ENCODE results near the gene SPPL2B.
"Not testable (repeated sequence)": the region's sequence is repeated elsewhere in the genome, so short reads cannot be mapped to it uniquely, and the experiment has no call there.

SPPL2B gene

DNA sequence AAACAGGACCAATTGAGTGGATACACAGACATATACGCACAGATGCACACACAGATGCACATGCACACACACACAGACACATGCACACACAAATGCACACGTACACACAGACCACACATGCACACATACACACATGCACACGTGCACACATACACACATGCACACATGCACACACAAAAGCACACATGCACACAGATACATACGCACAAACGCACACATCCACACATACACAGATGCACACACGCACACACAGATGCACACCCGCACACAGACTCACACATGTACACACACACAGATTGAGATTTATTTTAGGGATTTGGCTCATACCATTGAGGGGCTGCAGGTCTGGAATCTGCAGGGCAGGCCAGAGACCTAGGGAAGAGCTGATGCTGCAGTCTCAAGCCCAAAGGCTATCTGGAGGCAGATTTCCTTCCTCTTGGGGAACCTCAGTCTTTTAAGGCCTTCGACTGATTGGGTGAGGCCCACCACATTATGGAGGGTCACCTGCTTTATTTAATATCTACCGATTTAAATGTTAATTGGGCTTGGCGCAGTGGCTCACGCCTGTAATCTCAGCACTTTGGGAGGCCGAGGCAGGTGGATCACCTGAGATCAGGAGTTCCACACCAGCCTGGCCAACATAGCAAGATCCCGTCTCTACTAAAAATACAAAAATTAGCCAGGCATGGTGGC is 54.2 kb downstream of the SPPL2B start:
- no peak for DNase-seq

DNA sequence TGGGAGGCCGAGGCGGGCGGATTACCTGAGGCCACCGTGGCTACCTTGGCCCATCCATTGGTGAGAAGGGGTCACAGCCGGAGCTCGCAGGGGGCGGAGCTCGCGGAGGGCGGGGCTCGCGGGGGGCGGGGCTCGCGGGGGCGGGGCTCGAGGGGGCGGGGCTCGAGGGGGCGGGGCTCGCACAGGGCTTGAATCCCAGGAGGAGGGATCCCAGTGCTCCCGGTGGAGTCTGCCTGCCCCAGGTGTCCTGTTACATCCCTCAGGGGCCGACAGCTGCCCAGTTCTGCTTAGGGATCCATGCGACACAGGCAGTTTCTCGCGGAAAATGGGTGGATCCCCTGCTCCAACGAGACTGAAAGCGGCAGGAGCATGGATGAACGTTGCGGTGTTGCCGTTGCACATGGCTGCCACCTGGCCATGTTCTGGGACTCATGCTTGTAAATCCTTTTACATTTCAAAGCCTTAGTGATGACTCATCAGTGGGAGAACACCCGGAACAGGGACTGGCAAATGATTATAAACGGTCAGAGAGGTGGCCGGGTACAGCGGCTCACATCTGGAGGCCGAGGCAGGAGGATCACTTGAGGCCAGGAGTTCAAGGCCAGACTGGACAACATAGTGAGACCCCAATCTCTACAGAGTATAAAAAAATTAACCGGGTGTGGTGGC is 56.7 kb downstream of the SPPL2B start:
- no peak for DNase-seq

DNA sequence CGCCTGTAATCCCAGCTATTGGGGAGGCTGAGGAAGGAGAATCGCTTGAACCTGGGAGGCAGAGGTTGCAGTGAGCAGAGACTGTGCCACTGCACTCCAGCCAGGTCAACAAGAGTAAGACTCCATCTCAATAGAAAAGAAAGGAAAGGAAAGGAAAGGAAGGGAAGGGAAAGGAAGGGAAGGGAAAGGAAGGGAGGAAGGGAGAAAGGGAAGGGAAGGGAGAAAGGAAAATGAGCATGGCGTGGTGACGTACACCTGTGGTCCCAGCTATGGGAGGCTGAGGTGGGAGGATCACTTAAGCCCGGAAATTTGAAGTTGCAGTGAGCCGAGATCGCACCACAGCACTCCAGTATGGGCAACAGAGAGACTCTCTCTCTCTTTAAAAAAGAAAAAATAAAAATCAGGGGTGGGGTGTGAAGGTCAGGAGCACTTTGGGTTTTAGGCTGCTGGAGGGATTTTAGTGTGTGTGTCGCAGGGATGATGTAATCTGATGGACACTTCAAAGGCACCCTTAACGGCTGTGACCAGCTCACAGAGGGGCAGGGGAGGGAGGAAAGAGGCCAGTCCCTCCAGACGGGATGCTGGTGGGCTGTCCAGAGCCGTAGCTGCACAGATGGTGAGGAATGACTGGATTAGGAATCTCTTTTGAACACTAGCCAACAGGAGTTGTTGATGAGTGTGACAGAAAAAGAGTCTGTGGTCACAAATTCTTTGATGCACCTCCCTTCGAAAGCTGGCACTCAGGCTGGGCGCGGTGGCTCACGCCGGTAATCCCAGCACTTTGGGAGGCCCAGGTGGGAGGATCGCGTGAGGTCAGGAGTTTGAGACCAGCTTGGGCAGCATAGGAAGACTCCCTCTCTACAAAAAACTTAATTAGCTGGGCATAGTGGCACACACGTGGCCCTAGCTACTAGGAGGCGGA is 59.1 kb downstream of the SPPL2B start:
- no peak for DNase-seq

DNA sequence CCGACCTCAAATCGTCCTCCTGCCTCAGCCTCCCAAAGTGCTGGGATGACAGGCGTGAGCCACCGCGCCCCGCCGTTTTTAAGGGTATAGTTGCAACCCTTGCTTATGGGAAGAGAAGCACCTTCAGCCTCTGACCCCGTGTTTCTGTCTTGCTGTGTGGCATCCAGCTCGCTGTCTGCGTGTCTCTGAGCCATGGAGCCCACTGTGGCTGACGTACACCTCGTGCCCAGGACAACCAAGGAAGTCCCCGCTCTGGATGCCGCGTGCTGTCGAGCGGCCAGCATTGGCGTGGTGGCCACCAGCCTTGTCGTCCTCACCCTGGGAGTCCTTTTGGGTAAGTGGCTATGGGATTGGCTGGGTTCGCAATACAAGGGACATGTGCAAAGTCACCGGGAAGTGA is 61.1 kb downstream of the SPPL2B start:
- DNase-seq, result no peak

DNA sequence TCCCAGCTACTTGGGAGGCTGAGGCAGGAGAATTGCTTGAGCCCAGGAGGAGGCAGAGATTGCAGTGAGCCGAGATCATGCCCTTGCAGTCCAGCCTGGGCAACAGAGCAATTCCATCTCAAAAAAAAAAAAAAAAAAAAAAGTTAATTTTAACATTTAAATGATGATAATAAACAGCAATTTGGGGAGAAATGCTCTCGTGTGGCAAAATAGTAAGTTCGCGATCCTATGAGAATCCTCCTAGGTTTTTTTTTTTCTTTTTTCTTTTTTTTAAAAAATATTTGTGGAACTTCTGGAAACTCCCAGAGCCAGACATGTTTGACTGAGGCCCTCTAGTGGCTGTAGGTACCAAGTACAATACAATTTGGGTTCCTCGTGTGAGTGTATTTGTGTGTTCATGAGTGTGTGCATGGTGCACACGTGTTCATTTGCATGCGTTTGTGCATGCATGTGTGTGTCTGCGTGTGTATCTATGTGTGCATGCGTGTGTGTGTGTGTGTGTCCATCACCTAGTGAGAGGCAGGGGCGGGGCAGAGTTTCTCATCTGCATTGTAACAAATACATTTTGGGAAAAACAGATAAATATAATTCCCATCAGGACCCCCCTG is 62.7 kb downstream of the SPPL2B start:
- DNase-seq, result peak; percentile 71

DNA sequence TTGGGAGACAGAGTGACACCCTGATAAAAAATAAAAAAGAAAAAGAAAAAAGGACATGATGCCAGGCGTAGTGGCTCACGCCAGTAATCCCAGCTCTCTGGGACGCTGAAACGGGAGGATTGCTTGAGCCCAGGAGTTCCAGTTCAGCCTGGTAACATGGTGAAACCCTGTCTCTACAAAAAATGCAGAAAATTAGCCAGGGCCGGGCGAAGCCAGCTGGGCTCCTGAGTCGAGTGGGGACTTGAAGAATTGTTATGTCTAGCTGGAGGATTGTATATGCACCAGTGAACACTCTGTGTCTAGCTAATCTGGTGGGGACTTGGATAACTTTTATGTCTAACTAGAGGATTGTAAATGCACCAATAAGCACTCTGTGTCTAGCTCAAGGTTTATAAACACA is 63.9 kb downstream of the SPPL2B start:
- DNase-seq, result no peak

DNA sequence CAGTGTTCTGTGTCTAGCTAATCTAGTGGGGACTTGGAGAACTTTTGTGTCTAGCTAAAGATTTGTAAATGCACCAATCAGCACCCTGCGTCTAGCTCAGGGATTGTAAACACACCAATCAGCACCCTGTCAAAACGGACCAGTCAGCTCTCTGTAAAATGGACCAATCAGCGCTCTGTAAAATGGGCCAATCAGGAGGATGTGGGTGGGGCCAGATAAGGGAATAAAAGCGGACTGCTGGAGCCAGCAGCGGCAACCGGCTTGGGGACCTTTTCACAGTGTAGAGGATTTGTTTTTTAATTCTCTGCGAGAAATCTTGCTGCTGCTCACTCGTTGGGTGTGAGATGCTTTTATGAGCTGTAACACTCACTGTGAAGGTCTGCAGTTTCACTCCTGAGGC is 64.4 kb downstream of the SPPL2B start:
- not testable (repeated sequence) for DNase-seq

DNA sequence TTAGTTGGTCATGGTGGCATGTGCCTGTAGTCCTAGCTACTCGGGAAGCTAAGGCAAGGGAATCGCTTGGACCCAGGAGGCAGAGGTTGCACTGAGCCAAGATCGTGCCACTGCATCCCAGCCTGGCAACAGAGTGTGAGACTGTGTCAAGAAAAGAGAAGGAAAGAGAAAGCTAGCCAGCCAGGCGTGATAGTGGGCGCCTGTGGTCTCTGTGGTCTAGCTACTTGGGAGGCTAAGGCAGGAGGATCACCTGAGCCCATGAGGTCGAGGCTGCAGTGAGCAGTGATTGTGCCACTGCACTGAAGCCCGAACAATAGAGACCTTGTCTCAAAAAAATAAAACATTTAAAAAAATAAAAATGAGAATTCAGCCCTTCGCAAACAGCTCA is 65.6 kb downstream of the SPPL2B start:
- DNase-seq, result no peak

DNA sequence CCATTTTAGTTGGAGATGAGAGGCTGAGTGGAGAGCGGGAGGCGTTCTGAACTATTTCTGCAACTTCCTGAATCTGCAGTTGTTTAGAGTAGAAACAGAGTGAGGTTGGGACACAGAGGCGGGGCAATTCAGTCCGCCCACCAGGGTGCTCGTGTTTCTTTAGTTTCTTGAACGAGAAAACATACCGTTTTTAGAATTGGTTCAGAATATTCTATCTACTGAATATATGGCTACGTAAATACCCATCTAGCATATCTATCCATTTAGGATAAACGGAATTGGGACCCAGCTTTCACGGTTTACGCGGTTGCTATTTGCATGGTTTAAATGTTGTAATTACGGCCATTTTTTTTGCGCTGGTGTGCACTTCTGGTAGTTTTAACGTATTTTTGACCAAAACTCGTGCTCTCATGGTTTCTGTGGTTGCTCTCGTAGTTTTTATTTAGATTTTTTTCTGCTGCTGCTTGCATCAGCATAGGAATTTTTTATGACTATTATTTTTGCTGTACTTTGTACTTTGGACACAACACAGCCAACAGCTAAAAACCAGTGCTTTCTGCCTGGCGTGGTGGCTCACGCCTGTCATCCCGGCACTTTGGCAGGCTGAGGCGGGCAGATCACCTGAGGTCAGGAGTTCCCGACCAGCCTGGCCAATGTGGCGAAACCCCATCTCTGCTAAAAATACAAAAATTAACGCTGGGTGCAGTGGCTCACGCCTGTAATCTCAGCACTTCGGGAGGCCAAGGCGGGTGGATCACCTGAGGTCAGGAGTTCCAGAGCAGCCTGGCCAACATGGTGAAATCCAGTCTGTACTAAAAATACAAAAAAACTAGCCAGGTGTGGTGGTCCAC is 66.2 kb downstream of the SPPL2B start:
- DNase-seq, result peak; percentile 20

DNA sequence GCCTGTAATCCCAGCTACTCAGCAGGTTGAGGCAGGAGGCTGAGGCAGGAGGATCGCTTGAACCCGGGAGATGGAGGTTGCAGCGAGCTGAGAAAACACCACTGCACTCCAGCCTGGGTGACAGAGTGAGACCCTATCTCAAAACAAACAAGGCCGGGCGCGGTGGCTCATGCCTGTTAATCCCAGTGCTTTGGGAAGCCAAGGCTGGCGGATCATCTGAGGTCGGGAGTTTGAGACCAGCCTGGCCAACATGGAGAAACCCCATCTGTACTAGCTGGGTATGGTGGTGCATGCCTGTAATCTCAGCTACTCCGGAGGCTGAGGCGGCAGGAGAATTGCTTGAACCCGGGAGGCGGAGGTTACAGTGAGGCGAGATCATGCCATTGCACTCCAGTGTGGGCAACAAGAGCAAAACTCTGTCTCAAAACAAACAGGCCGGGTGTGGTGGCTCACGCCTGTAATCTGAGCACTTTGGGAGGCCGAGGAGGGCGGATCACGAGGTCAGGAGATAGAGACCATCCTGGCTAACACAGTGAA is 66.9 kb downstream of the SPPL2B start:
- DNase-seq, result not testable (repeated sequence)

DNA sequence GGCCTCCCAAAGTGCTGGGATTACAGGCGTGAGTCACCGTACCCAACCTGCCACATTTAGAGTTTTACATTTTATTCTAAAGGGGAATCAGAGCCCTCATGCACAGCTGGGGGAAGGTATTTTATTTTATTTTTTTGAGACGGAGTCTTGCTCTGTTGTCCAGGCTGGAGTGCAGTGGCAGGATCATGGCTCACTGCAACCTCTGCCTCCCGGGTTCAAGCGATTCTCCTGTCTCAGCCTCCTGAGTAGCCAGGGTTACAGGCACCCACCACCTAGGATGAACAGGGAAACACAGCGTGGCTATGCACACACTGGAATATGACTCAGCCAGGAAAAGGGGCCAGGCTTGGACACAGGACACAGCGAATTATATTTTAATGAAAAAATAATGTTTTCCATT is 68.7 kb downstream of the SPPL2B start:
- not testable (repeated sequence) for DNase-seq

DNA sequence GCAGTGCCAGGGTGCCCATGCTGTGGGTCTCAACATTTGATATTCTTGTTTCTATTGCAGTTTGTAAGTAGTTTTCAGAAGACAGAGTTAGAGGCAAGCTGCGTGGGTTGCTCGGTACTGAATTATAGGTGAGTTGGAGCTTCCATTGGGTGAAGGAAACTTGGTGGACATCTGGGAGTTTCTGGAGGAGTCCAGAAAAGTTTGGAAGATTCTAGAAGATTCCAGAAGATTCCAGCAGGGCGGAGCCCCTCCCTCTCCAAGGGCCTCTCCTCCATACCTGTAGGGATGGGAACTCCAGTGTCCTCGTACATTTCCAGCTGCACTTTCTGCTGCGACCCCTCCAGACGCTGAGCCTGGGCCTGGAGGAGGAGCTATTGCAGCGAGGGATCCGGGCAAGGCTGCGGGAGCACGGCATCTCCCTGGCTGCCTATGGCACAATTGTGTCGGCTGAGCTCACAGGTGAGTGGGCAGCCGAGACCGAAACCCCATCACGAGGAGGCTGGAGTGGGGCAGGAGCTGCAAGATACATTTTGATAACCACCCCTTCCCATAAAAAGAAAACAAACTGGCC is 70.3 kb downstream of the SPPL2B start:
- DNase-seq, result no peak

DNA sequence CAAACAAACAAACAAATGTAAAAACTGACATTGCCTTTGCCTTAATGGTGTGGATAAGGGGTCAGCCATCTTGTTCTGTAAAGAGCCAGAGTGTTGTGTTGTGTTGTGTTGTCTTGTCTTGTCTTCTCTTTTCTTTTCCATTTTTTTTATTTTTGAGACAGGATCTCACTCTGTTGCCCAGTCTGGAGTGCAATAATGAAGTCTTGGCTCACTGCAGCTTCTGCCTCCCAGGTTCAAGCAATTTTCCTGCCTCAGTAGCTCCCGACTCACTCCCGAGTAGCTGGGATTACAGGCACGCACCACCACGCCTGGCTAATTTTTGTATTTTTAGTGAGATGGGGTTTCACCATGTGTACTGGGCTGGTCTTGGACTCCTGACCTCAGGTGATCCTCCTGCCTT is 71.1 kb downstream of the SPPL2B start:
- no peak for DNase-seq

Data from CD4-positive, alpha-beta T cell treated with Interleukin-4 for 4 hours (primary cell).